HG03378 (cell line): ENCODE measurements around the gene MALRD1.

Experiments used
- ATAC-seq: cut with Tn5 transposase; IDR thresholded peaks from one replicate; pipeline ENCODE4 v1.9.1; 2021; ENCODE audit warnings: mild to moderate bottlenecking, moderate library complexity; ENCODE audit not compliant: unreplicated experiment

MALRD1 gene

DNA sequence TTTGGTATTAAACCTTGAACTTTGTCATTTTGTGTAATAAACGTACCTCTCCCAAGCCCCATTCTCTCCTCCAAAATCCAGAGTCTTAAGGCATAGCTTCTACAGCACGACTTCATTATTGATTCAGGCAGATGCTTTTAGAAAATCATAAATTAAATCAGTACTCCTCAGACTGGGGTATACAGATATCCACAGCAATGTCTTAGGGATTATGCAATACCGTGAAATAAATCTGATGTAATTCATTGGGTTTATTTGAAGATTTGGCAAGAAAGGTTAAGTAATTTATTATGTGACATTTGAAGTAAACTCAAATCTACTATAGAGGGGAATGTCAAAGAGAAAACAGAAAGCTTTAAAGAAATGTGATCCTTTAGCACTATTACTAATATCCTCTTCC is 521.5 kb downstream of the MALRD1 start:
- no peak for ATAC-seq

DNA sequence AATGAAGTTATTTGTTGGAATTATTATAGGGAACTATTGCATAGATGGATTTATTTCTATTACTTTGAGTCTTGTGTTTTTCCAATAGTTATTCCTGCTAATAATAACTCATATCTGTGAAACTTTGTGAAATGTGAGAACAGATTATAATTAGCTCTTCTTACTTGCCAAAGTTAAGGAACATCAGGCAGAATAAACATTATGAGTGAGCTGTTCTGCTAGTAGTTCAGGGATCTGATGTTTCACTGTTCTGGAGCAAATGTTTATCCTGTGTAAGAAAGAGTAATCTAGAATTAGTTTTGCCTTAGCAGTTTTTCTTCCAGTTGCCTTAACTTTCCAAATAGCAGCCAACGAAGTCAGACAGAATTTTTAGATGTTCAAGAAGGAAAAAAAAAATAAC is 522.4 kb downstream of the MALRD1 start:
- ATAC-seq, result no peak

DNA sequence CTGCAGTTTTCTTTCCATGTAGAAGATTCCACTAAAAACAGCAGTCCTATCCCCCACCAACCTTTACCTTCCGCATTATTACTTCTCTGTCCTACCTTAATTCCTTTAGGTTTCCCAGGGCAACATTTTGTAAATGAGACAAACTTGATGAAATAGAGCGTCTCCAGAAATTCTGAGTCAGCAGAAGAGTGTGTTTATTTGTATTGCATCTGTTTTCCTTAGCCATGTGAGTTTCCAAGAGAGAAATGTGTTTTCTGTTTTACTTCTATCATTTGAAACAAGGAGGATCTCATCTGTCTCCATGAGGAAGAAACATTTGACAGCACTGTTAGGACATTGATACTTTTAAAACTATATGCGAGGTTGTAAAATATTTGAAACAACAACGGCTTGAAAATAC is 523.5 kb downstream of the MALRD1 start:
- ATAC-seq, result no peak

DNA sequence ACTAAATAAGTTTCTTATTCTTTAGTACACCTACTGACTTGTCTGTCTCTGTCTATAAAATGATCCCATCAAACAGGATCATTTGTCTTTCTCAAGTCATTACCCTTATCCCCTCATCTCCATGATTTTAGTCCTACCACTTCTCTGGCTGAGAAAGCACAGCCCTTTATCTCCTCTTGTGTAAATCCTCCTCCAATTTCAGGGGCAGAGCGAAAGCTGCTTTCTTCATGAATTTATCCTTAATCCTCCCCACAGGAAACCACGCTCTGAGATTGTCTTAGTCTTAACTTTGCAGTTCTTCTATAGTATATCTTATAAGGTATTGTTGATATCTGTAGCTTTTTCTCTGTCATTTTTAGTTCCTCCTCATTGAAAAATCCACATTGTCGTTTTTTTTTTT is 528.0 kb downstream of the MALRD1 start:
- ATAC-seq, result no peak

DNA sequence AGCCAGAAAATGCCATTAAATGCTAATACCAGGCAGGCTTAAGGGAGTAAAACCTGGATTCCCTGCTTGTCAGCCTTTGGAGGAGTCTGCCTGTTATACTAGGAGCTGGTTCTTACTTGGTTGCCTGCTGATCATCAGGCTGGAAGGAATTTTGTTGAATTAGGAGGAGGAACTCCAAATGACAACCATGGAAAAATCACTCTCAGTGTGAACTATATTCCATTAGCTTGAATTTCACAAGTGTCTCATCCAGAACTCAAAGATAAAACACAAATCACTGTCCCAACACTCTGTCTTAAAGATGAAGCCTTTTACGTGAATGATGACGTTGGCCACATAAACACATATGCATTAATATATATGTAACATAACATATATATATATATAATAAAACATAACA is 528.8 kb downstream of the MALRD1 start:
- ATAC-seq, result no peak

GRCh38 chr10:19577807-19578206 is 529.2 kb downstream of the MALRD1 start:
- ATAC-seq, result no peak

DNA sequence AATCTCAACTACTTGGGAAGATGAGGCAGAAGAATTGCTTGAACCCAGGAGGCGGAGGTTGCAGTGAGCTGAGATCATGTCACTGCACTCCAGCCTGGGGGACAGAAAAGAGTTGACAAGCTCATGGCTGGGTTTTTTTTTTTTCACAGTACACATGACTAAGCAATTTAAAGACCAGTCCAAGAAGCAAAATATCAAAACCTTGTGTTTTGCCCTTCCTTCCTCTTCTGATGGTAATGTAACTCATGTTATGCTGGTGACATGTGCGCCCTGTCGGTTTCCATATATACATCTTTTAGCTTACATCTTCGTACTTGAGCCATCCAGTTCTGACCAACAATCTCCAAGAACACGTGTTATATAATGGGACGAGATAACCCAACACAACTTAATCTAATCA is 530.0 kb downstream of the MALRD1 start:
- no peak for ATAC-seq

DNA sequence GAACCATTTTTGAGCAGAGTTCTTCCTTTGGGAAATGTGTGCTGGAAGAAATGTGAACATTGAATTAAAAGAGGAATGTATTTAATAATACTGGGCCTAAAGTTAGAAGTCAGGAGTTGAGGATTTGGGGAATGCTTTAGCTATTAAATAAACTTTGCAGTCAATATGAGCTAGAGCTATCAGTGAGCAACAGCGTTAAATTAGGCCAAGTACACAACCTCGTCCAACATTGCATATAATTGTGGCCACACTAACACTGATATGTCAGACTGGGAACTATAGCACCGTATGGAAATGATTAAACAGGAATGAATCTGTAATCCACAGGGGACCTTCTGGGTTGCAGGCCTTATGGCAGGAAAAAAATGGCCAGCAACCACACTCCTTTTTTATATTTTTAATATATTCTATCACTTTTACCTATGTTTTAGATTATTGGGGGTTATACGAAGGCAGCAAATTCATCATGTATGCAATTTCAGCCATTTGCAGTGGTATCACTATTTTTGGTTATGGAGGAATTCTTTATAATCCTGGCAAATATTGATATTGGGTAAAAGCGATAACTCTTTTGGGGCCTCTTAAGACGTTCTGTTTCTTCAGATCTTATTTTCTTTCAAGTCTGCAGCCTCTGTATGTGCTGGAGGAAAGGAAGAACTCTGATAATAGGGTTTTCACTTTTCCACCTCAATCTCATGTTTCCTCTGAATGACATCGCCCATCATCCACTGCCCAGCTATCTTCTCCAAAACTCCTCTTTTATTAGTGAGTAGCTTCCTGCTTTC is 531.4 kb downstream of the MALRD1 start:
- no peak for ATAC-seq

- no peak for ATAC-seq
Observed at GRCh38 chr10:19580691-19581090, 532.1 kb downstream of the MALRD1 start.

- ATAC-seq, result no peak
Observed at GRCh38 chr10:19588608-19589007, 540.0 kb downstream of the MALRD1 start.

GRCh38 chr10:19592276-19592675 is 543.7 kb downstream of the MALRD1 start:
- no peak for ATAC-seq

- no peak for ATAC-seq
Observed at GRCh38 chr10:19595212-19595845, 546.7 kb downstream of the MALRD1 start.

DNA sequence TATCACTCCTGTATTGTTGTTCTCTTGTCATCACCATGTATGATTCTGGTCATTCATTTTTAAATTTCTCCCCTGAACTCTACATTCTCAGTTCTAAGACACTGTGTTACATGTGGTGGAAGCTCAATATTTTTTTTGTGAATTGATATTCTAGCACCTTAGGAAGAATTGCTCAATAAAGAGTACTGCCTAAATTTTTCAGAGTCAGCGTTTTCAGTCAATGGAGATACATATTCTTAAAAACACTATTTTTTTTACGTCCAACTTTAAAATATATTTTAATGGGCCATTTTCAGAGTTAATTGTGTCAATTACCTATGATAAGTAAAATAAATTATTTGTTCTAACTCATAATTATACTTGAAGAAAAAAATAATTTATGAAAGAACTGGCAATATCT is 557.2 kb downstream of the MALRD1 start:
- ATAC-seq, result no peak

GRCh38 chr10:19606968-19607367 is 558.4 kb downstream of the MALRD1 start:
- no peak for ATAC-seq

GRCh38 chr10:19611775-19612174 is 563.2 kb downstream of the MALRD1 start:
- ATAC-seq, result no peak

DNA sequence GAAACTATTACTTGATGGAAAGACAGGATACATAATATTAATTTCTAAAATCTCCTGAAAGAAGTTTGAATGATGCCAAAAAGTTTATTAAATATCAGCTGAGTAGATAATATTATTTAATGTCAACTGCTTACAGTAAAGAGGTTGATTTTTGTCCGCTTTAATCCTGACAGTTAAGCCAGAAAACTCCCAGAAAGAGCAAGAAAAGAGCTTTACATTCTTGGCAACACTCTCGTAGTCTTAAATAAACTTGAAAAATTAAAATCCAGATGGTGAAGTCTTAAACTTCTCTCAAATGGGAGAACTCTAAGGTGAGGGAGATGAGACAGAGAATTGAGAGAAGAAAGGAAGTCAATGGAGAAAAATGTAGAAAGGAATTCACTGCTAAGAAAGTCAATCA is 568.4 kb downstream of the MALRD1 start:
- ATAC-seq, result no peak

DNA sequence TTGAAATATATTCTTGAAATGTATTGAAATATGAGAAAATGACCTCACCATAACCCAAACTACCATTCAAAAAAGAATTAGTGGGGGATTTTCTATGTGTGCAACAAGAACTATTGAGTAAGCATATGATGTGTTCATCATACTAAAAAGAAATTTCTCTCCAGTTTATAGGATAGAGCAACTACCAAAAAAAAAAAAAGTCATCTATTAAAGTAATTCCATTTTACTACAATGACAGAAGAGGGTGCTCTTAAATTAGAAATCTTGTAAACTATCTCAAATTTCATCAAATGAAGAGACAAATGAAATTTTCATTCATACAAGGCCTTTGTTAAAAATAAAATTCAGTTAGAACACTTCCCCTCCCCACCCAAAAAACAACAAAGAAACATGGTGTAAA is 572.2 kb downstream of the MALRD1 start:
- no peak for ATAC-seq

- no peak for ATAC-seq
Observed at GRCh38 chr10:19623321-19623720, 574.7 kb downstream of the MALRD1 start.

DNA sequence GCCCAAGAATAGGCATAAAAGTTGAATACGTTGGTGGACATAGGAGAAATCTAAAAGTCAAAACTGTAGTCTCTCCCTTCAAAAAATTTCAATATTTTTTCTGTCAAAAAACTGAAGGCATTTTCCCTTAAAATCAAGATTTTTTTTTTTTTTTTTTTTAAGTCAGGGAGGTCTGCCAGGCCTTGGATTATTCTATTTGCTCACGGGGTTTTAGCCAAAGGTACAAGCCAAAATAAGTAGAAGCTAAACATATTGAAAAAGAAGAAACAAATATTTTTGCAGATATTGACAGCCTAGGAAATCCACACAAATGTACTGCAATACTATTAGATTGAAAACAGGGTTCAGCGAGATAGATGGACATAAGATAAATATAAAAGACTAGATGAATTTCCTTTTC is 577.6 kb downstream of the MALRD1 start:
- ATAC-seq, result no peak

- ATAC-seq, result no peak
Observed at GRCh38 chr10:19628767-19629560, 580.4 kb downstream of the MALRD1 start.

- no peak for ATAC-seq
Observed at GRCh38 chr10:19629567-19629966, 581.0 kb downstream of the MALRD1 start.

GRCh38 chr10:19634163-19634562 is 585.6 kb downstream of the MALRD1 start:
- no peak for ATAC-seq
